GM19455 (cell line): Measurements from ENCODE around the gene PCDHA9.

Source experiments
- ATAC-seq: cut with Tn5 transposase; IDR thresholded peaks from one replicate; pipeline ENCODE4 v1.9.1; 2021; ENCODE audit not compliant: unreplicated experiment

Gene PCDHA9

DNA sequence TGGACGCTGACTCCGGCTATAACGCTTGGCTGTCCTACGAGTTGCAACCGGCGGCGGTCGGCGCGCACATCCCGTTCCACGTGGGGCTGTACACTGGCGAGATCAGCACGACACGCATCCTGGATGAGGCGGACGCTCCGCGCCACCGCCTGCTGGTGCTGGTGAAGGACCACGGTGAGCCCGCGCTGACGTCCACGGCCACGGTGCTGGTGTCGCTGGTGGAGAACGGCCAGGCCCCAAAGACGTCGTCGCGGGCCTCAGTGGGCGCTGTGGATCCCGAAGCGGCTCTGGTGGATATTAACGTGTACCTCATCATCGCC, 29.0 kb downstream of the PCDHA9 start:
- no peak for ATAC-seq

DNA sequence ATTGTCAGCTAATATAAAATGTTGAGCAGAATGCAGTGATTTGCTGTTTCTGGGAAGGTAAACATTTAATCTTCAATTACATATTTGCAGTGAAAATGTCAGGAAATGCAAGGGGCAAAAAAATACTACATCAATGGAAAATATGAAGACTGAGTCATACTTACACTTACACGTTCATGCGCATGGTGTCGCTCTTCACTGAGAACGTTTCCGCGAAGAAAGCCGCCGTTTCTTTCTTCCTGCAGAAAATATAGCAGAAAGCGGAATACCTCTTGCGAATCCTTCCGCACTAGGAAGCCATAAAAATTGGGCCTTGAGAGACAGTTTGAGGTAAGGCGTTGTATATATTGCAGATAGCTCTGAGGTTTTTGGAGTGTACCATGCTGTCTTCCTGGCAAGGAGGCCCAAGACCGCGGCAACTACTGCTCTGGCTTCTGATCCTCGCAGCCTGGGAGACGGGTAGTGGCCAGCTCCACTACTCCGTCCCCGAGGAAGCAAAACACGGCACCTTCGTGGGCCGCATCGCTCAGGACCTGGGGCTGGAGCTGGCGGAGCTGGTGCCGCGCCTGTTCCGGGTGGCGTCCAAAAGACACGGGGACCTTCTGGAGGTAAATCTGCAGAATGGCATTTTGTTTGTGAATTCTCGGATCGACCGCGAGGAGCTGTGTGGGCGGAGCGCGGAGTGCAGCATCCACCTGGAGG, 33.9 kb downstream of the PCDHA9 start, which contains the start of gene PCDHA13:
TSS of gene PCDHA13 (plus strand) at position 236 of the 702 bp plus-strand sequence. CDS start at position 381, 145 bp downstream.
- ATAC-seq = no peak

DNA sequence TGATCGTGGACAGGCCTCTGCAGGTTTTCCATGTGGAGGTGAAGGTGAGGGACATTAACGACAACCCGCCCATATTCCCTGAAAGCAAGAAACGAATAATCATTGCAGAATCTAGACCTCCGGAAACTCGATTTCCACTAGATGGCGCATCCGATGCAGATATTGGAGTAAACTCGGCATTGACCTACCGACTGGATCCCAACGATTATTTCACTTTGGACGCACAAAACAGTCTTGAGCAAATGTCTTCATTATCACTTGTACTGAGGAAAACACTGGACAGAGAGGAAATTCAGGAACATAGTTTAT, 34.4 kb downstream of the PCDHA9 start:
- no peak for ATAC-seq

DNA sequence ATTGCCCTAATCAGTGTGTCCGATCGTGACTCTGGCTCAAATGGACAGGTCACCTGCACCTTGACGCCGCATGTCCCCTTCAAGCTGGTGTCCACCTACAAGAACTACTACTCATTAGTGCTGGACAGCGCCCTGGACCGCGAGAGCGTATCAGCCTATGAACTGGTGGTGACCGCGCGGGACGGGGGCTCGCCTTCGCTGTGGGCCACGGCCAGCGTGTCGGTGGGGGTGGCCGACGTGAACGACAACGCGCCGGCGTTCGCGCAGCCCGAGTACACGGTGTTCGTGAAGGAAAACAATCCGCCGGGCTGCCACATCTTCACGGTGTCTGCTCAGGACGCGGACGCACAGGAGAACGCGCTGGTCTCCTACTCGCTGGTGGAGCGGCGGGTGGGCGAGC, 35.2 kb downstream of the PCDHA9 start:
- no peak for ATAC-seq

DNA sequence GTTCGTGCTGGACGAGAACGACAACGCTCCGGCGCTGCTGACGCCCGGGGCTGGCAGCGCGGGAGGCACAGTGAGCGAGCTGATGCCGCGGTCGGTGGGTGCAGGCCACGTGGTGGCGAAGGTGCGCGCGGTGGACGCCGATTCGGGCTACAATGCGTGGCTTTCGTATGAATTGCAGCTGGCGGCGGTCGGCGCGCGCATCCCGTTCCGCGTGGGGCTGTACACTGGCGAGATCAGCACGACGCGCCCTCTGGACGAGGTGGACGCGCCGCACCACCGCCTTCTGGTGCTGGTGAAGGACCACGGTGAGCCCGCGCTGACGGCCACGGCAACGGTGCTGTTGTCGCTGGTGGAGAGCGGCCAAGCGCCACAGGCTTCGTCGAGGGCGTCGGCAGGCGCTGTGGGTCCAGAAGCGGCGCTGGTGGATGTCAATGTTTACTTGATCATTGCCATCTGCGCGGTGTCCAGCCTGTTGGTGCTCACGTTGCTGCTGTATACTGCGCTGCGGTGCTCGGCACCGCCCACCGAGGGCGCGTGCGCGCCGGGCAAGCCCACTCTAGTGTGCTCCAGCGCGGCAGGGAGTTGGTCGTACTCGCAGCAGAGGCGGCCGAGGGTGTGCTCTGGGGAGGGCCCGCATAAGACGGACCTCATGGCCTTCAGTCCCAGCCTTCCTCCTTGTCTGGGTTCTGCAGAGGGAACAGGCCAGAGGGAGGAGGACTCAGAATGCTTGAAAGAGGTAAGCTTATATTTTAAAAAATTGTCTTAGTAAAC, 35.9 kb downstream of the PCDHA9 start:
- ATAC-seq = no peak
